ENCODE results near the gene NTN1.
A peak's percentile ranks its signal among the peaks of the same experiment; 100 is the strongest.
"Not testable (repeated sequence)": the region's sequence is repeated elsewhere in the genome, so short reads cannot be mapped to it uniquely, and the experiment has no call there.

NTN1 gene

GRCh38 chr17:9090641-9091096 is 69.4 kb downstream of the NTN1 start:
- DNase-seq = no peak

GRCh38 chr17:9094193-9094592 is 72.9 kb downstream of the NTN1 start:
- no peak for DNase-seq

- DNase-seq = no peak
Observed at GRCh38 chr17:9095390-9095789, 74.1 kb downstream of the NTN1 start.

- DNase-seq = no peak
Observed at GRCh38 chr17:9098242-9098825, 77.0 kb downstream of the NTN1 start.

GRCh38 chr17:9101356-9101755 is 80.0 kb downstream of the NTN1 start:
- DNase-seq = no peak

GRCh38 chr17:9103193-9103592 is 81.9 kb downstream of the NTN1 start:
- not testable (repeated sequence) for DNase-seq

- no peak for DNase-seq
Observed at GRCh38 chr17:9104370-9105041, 83.2 kb downstream of the NTN1 start.

- no peak for DNase-seq
Observed at GRCh38 chr17:9105068-9105868, 84.0 kb downstream of the NTN1 start.

- not testable (repeated sequence) for DNase-seq
Observed at GRCh38 chr17:9106278-9106677, 85.0 kb downstream of the NTN1 start.

- no peak for DNase-seq
Observed at GRCh38 chr17:9107527-9107926, 86.2 kb downstream of the NTN1 start.

GRCh38 chr17:9108146-9108545 is 86.8 kb downstream of the NTN1 start:
- DNase-seq = no peak

GRCh38 chr17:9109933-9110332 is 88.6 kb downstream of the NTN1 start:
- no peak for DNase-seq

GRCh38 chr17:9110501-9110900 is 89.2 kb downstream of the NTN1 start:
- no peak for DNase-seq

- DNase-seq = peak in 2 of 6 experiments; percentile 8 to 22
Observed at GRCh38 chr17:9115214-9116191, 94.2 kb downstream of the NTN1 start.

- DNase-seq = no peak
Observed at GRCh38 chr17:9116311-9116835, 95.1 kb downstream of the NTN1 start.

- DNase-seq = no peak
Observed at GRCh38 chr17:9116861-9117568, 95.7 kb downstream of the NTN1 start.

GRCh38 chr17:9120471-9120870 is 99.2 kb downstream of the NTN1 start:
- DNase-seq = no peak

- DNase-seq = no peak
Observed at GRCh38 chr17:9121186-9121820, 100.0 kb downstream of the NTN1 start.

- no peak for DNase-seq
Observed at GRCh38 chr17:9123594-9124553, 102.6 kb downstream of the NTN1 start.

- DNase-seq = no peak
Observed at GRCh38 chr17:9124554-9124935, 103.2 kb downstream of the NTN1 start.
